Right lobe of liver (tissue), 4 donors: ENCODE measurements around the gene MEF2A.

Experiments used
- POLR2A ChIP-seq: fragments of 450-650 bp; IDR thresholded peaks from one replicate; pipeline ENCODE4 v1.6.1; 2017; ENCODE audit warnings: antibody characterized with exemption, mild to moderate bottlenecking
- TF ChIP-seq, protein P1 (sequence below), 4 donors: fragments of 200-600 bp in 3 of 4; fragments of 450-650 bp in 1 of 4; IDR thresholded peaks; one replicate each; pipeline versions ENCODE4 v1.5.1 to v1.8.0; 2016 to 2022; ENCODE audit warnings: antibody characterized with exemption in 4 of 4, mild to moderate bottlenecking in 2 of 4
- donor health status: DM: no; HTN: no; CAD: no.
- donor health status: DM: no; HTN: no; CAD: no.
- donor health status: DM: no; HTN: yes; CAD: no.

DNA sequence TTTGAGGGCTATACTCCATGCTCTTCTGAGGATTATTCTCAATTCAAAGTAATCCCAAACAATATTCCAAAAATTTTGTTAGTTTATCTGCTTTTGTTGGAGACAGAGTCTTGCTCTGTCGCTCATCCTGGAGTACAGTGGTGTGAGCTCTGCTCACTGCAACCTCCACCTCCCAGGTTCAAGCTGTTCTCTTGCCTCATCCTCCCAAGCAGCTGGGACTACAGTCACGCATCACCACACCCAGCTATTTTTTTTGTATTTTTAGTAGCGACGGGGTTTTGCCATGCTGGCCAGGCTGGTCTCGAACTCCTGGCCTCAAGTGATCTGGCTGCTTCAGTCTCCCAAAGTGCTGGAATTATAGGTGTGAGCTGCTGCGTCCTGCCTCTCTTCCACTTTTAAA lies 39.1 kb downstream of the MEF2A start:
- TF ChIP-seq, protein P1, sequence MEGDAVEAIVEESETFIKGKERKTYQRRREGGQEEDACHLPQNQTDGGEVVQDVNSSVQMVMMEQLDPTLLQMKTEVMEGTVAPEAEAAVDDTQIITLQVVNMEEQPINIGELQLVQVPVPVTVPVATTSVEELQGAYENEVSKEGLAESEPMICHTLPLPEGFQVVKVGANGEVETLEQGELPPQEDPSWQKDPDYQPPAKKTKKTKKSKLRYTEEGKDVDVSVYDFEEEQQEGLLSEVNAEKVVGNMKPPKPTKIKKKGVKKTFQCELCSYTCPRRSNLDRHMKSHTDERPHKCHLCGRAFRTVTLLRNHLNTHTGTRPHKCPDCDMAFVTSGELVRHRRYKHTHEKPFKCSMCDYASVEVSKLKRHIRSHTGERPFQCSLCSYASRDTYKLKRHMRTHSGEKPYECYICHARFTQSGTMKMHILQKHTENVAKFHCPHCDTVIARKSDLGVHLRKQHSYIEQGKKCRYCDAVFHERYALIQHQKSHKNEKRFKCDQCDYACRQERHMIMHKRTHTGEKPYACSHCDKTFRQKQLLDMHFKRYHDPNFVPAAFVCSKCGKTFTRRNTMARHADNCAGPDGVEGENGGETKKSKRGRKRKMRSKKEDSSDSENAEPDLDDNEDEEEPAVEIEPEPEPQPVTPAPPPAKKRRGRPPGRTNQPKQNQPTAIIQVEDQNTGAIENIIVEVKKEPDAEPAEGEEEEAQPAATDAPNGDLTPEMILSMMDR (IDR thresholded peaks at IDR 0.05): no peak
- TF ChIP-seq POLR2A: no peak
